Suppressor macrophage treated with lipopolysaccharide for 4 hours (primary cell): ENCODE measurements around the gene FILIP1L.

Experiments used
- DNase-seq: peaks from one replicate; pipeline ENCODE4 v3.0.0-alpha.2; 2020

The FILIP1L gene

DNA sequence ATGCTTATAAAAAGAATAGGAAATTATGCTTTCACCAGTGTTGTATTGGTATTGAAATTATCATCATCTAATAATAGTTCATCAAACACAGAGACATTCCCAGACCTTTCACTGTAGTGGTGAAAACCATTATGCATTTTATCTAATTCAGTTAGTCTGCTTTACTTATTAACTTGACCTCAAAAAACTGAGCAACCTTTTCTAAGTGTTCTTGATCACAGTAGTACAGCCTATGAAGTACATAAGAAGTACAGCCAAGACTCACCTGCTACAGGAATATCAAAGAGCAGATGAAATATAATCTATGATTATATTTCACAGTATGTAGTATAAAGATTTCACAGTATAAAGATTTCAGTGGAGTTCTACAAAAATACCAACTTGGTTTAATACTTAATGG lies 75.2 kb downstream of the FILIP1L start:
- no peak for DNase-seq

DNA sequence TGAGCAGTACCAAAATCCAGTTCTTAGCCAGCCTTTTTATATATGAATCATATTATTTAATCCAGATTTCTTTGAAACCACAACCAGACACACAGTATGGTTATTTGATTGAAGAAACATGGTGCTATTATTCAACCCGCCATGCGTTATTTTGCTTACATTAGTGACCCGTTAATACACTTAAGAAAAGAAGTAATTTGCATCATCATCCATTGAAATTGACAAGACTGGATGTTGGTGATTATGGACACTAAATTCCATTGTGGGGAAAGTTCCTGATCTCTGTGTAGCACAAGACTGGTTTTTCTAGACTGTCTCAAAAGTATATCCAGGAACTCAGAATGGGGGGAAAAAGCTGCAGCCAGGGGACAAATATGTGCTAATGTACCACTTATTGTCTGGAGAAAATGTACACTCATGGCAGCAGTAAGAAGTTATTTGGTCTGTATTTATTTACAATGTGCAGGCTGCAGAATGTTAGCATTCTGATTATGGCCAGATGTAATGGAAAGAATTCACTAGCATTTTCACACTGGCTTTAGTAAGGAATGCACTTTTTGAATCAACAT lies 80.3 kb downstream of the FILIP1L start:
- DNase-seq, result no peak

DNA sequence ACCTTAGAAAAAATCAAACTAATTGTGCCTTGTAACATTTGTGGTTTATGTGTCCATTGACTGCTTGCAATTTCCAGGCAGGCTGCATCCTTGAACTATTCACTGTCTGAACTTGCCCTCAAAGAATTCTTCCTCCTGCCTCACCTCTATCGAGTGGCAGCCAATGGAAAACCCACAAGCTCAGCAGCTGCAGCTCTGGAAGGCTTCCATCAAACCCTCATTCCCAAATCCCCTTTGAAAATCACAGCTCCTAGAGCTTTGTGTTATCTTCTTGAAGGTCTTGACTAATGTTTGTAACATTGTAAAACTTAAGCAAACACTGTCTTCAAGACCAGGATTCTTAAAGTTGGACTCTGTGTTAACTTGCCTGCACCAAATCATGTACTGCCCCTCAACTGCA lies 81.1 kb downstream of the FILIP1L start:
- no peak for DNase-seq

DNA sequence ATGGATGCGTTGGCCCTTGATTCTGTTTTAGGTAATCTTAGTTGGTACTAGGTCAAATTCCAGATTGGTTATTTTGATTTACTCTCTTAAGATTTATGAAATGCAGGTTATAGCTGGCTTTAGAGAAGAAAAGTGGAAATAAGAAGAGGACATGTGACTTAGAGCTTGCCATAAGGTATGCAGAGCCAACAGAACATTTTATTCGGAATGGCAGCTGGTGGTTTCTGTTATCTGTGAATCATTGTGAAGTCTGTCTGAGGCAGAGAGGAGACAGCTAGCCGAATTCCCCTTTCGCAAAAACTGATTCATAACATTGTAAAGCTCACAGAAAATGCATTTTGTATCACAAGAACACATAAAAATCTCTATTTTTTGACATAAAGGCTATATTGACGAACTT lies 82.1 kb downstream of the FILIP1L start:
- DNase-seq, result peak; percentile 25

DNA sequence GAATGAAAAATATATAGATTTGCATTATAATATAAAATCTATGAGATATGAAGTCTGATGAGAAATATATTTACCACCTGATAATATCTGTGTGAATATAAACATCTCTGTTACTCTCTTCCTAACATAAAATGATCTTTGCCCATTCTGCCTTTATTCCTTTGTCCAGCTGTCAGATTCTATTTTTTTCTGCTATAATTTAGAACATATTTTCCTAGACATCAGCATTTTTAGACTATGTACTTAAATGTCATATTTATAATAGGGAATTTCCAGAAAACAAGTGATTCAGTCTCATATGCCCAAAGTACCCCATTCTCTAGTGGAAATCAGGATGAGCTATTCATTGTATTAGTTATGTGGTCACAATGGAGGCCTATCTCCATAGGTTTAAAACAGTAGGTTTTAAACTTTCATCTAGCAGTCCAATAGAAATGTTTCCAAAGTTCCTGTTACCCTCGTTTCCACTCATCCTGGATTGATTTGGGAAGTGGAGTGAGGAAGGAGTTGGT lies 83.3 kb downstream of the FILIP1L start:
- DNase-seq, result peak; percentile 44

DNA sequence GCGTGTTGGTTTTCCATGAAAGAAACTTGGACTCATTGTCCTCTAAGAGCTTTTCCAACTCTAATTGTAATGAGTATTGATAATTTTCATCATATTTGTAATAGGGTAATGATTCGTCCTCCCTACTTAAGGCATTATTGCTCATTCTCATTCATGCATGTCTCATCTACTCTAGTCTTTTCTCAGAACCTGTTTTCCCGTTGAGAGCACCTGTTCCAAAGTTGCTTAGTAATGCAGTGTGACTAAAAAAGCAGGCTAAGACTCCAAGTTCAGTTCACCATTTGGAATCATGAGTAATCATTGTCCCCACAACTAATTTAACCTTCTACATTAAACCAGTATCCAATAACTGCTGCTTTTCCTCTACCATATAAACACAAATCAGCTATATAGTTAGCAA lies 84.0 kb downstream of the FILIP1L start:
- DNase-seq, result no peak

DNA sequence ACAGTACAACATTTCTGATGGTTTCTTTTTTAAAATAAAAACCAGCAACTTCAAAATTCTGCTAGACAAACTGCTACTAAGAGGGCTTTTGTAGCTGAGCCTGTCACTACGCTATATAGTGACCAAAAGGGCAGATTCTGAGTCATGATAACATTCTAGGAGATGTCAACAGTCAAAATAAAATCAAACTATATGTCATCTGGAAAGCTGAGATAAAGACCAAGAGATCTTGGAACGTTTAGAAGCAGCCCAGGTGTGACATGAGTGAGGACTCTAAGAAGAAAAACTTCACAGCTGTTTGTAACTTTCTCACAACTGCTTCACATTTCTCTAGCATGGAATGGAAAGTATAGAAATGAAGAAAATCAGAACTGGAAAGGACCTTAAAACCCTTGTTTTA lies 84.6 kb downstream of the FILIP1L start:
- no peak for DNase-seq

DNA sequence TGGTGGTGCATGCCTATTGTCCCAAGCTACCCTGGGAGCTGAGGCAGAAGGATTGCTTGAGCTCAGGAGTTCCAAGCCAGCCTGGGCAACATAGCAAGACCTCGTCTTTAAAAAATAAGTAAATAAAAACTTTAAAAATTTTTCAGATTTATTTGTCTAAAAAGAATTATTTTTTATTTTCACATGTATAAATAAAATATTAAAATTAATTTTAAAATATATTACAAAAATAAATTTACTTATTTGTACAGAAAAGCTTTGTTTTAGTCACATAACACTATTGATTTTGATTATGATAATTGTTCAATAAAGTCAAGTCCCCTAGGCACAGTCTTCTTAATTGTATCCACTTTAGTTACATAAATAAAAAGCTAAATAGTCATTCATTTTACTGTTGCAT lies 85.2 kb downstream of the FILIP1L start:
- DNase-seq, result no peak

DNA sequence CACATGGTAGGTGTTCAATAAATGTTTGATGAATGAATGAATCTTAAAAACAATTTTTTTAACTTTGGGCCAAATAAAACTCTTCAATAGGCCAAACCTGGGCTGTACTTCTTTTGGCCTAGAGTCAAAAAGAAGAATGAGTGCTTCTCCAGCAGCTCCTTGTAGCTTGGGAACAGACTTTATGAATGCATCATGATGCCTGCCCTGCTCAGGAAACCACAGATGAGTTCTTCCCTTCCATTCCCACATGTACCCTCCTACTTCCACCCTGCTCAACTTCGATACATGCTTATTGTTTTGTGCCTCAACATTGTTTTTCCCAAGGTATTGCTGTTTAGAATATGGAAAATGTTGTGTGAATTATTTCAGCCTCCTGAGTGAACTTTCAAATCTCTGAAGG lies 87.0 kb downstream of the FILIP1L start:
- DNase-seq, result no peak

DNA sequence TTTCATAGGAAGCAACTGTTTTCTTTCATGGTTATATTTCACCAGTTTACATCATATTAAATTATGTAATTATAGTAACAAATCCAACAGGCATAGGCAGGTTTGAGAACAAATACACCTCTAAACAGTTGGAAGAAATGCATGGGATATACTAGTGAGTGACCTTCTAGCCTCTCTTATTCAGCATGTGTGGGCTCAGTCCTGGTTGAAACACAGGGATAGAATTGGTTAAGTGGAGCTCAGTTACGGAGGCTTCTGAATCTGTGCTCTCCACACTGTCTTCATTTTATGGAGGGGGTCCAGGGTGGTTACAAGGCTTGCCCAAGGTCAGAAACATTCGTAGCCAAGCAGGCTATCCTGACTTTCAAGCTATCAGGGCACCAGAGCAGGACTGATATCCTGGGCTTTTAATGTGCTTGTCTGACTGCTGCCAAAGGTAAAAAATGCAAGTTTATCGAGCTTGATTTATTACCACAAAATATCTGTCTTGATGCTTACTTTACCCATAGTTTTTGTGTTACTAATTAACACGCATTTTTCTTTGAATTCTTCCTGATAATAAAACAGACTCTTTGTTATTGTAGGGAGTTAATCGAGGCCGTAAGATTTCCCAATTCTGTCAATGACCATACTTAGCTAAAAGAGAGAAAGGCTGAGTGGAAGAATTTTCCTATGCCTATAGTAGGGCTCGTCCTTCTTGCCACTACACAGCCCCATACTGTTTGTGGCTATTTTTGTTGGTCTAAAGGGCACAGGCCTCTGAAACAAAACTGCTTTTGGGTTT lies 89.6 kb downstream of the FILIP1L start:
- DNase-seq, result no peak

DNA sequence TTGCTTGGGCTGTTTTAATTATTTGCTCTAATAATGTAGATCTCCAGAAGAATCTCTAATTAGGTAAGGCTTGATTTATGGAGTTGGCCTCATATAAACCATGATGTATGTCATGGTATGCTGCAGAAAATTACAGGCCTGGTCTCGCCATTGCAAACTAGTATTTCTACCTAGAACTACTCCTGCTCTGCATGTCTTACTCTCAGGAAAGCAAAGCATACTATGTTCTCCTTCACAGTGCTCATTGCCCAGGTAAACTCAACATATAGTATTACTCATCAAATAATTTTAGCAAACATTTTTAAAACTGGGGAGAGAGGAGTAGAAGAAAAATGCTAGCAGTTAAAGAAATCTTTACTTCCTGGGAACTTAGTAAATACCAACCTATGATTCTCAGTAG lies 90.7 kb downstream of the FILIP1L start:
- DNase-seq, result no peak

DNA sequence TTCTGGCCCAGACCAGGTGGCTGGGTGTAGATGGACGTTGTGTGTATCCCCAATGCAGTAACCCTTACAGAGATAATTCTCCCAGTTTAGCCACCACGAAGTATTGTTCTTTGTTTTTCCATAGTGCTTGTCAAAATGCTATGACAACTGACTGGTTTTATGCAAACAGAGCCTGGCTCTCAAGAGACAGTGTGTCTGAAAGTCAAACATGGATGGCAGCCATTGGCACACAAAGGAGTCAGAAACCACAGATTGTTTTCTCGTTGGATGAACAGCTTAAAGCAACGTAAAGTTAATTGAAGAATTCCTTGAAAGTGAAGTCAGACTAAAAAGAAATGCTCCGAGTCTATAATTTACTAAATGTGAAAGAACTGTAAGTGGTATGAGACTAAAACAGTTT lies 91.2 kb downstream of the FILIP1L start:
- no peak for DNase-seq

DNA sequence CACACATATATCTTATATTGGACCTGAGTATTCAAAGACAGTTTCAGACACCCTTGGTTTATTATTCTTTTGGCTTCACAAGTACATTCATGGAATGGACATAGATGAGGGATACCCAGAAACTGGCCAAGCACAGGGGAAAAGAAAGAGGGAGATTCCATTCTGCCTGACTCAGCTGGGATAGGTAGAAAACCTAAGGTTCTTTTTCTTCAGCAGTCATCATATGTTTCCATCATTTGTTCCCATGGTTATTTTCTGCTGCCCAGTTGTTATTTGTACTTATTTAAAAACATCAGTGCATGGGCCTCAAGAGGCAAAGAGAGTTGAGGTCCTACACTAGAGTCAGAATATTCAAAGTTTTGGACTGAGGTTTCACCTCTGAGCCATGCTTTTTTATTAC lies 91.8 kb downstream of the FILIP1L start:
- DNase-seq, result no peak

DNA sequence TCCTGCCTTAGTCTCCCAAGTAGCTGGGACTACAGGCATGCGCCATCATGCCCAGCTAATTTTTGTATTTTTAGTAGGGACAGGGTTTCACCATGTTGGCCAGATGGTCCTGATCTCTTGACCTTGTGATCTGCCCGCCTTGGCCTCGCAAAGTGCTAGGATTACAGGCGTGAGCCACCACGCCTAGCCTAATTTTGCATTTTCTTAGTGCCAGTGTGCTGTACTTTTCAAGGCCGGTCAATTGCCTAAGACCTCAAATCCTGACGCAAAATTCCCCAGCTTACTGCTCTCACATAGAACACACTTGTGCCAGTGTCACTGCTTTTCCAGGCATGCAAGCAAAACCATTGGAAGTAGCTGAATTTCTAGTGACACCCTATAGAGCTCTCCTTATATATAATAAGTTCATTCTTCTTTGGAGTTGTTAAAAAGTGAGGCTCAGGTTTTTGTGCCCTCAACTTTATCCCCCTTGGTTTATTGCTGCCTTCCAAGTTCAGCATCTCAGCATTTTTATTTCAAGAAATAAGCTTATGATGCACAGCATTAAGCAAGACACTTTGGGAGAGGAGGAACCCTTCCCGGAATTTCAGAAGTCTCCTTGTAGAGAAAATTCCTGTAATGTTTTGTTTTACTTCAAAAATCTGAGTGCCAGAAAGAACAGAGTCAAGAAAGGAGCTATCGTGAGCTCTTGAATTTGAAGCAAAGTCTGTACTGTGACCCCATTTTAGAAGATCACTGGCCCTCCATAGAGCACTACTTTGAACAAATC lies 93.2 kb downstream of the FILIP1L start:
- no peak for DNase-seq

DNA sequence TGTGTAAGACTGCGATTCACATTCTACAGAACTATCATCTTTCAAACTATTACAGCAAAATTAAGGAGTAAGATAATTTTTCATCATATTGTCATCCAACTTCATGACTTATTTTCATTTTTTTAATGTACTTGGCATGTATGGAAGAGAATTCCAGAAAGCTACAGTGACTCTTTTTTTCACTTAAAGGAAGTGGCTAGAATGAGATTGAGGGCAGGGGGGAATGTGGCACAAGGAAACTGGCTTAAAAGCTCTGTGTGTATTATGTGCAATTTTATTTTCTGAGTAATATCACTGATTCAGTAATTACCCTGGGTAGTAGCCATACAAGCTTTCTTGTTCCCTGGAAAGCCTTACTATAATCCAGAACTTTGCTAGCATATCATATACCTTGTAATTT lies 94.6 kb downstream of the FILIP1L start:
- DNase-seq, result no peak

DNA sequence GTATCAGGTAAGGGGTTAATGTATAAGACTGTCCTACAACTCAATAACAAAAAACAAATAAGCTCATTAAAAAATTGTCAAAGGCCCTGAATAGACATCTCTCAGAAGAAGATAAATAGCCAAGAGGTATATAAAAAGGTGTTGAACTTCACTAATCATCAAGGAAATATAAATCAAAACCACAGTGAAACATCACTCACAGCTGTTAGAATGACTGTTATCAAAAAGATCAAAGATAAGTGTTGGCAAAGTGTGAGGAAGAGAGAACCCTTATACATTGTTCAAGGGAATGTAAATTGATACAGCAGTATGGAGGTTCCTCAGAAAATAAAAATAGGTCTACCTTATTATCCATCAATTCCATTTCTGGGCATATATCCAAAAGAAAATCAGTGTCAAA lies 95.5 kb downstream of the FILIP1L start:
- no peak for DNase-seq

DNA sequence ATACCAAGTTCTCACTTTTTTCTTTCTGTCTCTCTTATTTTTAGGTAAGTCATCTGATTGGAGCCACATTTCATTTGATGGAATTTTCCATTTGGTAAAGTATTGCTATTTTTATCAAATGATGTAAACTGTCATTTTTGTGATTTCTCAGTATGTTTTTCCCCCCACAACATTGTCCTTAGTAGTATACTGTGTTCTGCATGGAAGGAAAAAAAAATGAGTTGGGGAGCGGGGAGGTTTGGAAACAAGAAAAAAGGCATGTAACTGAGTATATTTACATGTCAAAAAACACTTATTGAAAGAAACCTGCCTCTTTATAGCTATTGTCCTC lies 104.2 kb downstream of the FILIP1L start:
- no peak for DNase-seq

DNA sequence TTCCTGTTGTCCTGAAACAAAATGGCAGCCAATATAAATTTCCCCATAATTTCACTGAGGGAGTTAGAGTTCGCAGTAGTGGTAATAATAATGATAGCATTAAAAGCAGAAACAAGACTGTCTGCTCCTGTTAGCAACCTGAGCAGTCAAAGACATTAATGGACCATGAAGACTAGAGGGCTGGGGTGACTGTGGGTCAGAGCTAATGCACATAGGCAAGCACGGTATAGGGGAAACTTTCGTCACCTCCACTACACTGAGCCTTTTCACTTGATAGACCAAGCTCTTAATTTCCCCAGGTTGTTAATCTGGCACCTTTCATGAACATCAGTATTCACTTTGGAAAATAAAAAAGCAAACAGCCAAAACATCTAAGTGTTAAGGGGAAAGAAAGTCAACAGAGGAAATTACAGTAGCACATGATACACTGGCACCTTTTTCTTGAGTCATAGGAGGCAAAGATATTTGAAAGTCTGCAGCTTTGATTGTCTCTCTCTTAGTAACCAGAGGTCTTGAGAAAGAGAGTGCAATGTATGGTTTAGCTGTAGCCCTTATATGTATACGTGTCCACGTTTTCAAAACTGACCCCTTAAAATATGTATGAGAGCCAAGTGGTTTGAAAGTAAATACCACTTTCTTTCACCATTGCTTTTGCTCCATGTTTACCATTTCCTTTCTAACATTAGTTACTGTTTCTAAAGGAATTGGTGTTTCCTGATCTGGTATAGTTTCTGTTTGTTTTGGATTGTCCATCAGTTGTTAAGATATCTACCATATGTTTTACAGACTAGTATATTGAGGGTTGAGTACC lies 104.8 kb downstream of the FILIP1L start:
- no peak for DNase-seq

DNA sequence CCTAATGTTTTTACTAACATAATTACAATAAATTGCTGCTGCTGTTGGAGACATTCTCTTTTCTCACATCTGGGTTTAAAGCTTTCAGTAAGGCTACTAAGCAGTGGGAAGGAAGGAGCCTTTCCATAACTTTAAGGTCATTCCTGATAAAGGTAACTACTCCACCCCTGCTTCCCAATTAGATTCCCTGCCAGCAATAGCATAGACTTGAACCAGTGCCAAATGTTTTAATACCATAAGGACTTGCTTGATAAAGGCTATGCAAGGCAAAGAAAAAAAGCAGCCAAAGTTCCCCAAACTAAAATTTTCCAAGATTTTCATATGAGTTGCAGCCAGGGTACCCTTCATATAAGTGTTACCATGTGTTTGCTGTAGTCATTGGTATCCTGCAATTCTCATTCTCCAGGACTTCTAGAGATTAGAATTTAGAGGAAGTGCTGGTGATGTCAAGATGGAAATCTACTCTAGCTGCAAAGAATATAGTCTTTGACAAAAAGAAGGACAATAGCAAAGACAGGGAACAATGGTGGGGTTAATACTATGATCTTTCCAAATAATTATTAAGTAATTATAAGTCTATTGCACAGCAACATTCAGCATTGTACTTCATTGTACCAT lies 106.1 kb downstream of the FILIP1L start:
- no peak for DNase-seq

DNA sequence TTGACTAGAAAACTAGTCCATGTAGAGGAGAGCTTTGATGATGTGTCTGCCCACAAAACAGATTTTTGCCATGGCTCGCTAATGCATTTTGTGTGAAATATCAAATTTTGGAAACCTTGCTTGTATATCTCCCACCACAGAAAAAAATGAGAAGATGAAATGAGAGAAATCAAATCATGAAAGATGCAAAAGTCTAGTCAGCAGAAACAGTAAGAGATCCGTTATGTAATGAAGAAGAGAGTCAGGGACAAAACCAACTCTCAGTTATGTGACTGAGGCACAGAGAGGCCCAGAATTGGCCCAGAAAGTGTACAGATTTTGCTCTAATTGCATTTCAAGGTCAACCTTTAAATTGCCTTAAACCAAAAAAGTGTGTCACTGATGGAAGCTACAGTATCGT lies 107.0 kb downstream of the FILIP1L start:
- DNase-seq, result no peak

DNA sequence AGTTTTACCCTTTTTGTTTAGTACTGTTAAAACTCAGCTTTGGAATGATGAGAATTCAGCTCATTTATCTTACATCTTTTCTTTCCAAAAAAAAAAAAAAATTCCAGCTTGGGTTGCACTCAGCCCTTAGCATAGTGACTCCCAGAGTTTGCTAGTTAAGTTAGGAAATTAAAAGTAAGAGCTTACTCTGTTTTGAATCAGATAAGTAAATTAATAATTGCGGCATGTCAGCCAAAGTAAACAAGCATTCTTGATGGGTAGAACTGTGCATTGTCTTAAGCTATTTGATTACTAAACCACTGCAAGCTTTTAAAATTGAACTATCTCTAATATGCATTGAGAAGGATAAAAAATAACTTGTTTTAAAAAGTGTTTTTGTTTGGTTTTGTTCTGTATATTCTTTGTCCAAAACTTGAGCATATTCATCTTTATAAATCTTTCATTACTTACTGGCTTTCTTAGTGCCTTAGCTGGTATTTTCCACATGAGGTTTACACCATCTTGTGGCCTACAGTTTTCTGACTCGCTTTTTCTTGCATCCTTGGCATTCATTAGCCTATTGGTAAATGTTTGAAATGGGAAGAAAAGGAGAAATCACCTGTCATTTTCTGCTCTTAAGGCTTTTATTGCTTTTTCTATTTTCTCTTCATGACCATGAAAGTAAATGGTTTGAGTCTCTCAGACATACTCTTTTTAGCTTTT lies 107.6 kb downstream of the FILIP1L start:
- DNase-seq, result no peak
